Endodermal cell (in vitro differentiated cells): ENCODE results near the gene TECTA. TPM values are rescaled to one million over a fixed set of nuclear protein-coding genes. Genes with fewer than 3 reads are reported as not detected.

ENCODE experiments used
- DNase-seq: peaks from one replicate; pipeline ENCODE4 v3.0.0-alpha.2; 2017
- H3K27ac ChIP-seq: 2 replicates; pipeline ENCODE4 v1.5.1; 2013; ENCODE audit warnings: mild to moderate bottlenecking, low read depth, low read length, moderate library complexity
- H3K27me3 ChIP-seq: 2 replicates; pipeline ENCODE4 v1.6.1; 2013; ENCODE audit warnings: mild to moderate bottlenecking, low read length, moderate library complexity; ENCODE audit not compliant: insufficient read depth, control insufficient read depth, poor library complexity, severe bottlenecking
- H3K36me3 ChIP-seq: 2 replicates; pipeline ENCODE4 v1.7.0; 2013; ENCODE audit warnings: mild to moderate bottlenecking, low read length, moderate library complexity; ENCODE audit not compliant: control insufficient read depth, insufficient read depth
- H3K4me1 ChIP-seq: one replicate; pipeline ENCODE4 v1.7.0; 2013; ENCODE audit warnings: low read length; ENCODE audit not compliant: control insufficient read depth, insufficient read depth
- H3K4me3 ChIP-seq: 2 replicates; pipeline ENCODE4 v1.5.1; 2013; ENCODE audit warnings: mild to moderate bottlenecking, low read length, moderate library complexity
- H3K9ac ChIP-seq: 2 replicates; pipeline ENCODE4 v1.6.1; 2013; ENCODE audit warnings: mild to moderate bottlenecking, low read length, moderate library complexity; ENCODE audit not compliant: poor library complexity, severe bottlenecking; ENCODE audit errors: extremely low read depth
- H3K9me3 ChIP-seq: 2 replicates; pipeline ENCODE4 v1.6.1; 2013; ENCODE audit warnings: mild to moderate bottlenecking, low read length, moderate library complexity; ENCODE audit not compliant: control insufficient read depth
- H3K27ac Mint-ChIP-seq: 2 replicates; pipeline ENCODE4 v1.8.0; 2020; ENCODE audit warnings: mixed read lengths
- H3K27me3 Mint-ChIP-seq: 2 replicates; pipeline ENCODE4 v1.8.0; 2021; ENCODE audit warnings: mild to moderate bottlenecking, mixed read lengths; ENCODE audit not compliant: insufficient read depth
- H3K36me3 Mint-ChIP-seq: 2 replicates; pipeline ENCODE4 v1.8.0; 2020; ENCODE audit warnings: low read depth, mixed read lengths
- H3K4me1 Mint-ChIP-seq: 2 replicates; pipeline ENCODE4 v1.8.0; 2020; ENCODE audit warnings: mixed read lengths
- H3K4me3 Mint-ChIP-seq: 2 replicates; pipeline ENCODE4 v1.8.0; 2020; ENCODE audit warnings: mild to moderate bottlenecking, moderate library complexity, mixed read lengths
- H3K9me3 Mint-ChIP-seq: 2 replicates; pipeline ENCODE4 v1.8.0; 2020; ENCODE audit warnings: mild to moderate bottlenecking, mixed read lengths
- WGBS, 2 experiments: methylation state at CpG; one replicate each; pipeline versions ENCODE4 v1.1.5 to v1.1.7; 2013; ENCODE audit warnings: missing lambda C conversion rate in 2 of 2, mixed read lengths in 1 of 2; ENCODE audit not compliant: insufficient coverage in 1 of 2, insufficient read length in 1 of 2; 5-methylcytosine and 5-hydroxymethylcytosine counted together
- total RNA-seq, 2 donors: library from RNA; stranded (reverse); fragmentation: NEBNext Ultra II Directional in 1 of 2; extraction: Animal tissue kit (Norgen Biotek cat#: 25700) in 1 of 2; gene quantifications; 2 replicates in 1 of 2; 3 replicates in 1 of 2; pipeline ENCODE4 v1.2.1, GENCODE V29; 2021
- TF ChIP-seq, protein P1 (sequence below): fragments of 200-600 bp; sonication (generic); conservative IDR thresholded peaks from 2 replicates; pipeline ENCODE4 v1.5.0; 2021; ENCODE audit warnings: antibody characterized with exemption, mild to moderate bottlenecking

TECTA gene
- total RNA-seq, 2 donors from 2014 or later = 1.4 to 2.2 TPM

GRCh38 chr11:121137005-121137404 lies 36.0 kb downstream of the TECTA start:
- Mint-ChIP-seq H3K9me3 (no peaks in the 10 kb centered on the region), H3K27me3 (peaks cover 1% of the 10 kb centered on the region), H3K4me1 (peaks cover 13% of the 10 kb centered on the region), H3K27ac (no peak overlapping the region), H3K4me3 (no peak overlapping the region), H3K36me3 (no peaks in the 10 kb centered on the region)
- no peak for DNase-seq
- Histone ChIP-seq H3K27me3 (no peaks in the 10 kb centered on the region), H3K9me3 (no peaks in the 10 kb centered on the region), H3K4me1 (no peaks in the 10 kb centered on the region), H3K4me3 (no peak overlapping the region), H3K27ac (no peak overlapping the region), H3K36me3 (no peaks in the 10 kb centered on the region), H3K9ac (no peak overlapping the region)
- 95 to 97% methylated on average over 11 of the region's 11 CpGs for WGBS, 2 experiments
- TF ChIP-seq, protein P1, sequence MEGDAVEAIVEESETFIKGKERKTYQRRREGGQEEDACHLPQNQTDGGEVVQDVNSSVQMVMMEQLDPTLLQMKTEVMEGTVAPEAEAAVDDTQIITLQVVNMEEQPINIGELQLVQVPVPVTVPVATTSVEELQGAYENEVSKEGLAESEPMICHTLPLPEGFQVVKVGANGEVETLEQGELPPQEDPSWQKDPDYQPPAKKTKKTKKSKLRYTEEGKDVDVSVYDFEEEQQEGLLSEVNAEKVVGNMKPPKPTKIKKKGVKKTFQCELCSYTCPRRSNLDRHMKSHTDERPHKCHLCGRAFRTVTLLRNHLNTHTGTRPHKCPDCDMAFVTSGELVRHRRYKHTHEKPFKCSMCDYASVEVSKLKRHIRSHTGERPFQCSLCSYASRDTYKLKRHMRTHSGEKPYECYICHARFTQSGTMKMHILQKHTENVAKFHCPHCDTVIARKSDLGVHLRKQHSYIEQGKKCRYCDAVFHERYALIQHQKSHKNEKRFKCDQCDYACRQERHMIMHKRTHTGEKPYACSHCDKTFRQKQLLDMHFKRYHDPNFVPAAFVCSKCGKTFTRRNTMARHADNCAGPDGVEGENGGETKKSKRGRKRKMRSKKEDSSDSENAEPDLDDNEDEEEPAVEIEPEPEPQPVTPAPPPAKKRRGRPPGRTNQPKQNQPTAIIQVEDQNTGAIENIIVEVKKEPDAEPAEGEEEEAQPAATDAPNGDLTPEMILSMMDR = no peak

GRCh38 chr11:121138259-121138658 lies 37.2 kb downstream of the TECTA start:
- no peak overlapping the region for H3K27ac Mint-ChIP-seq
- no peak for DNase-seq
- Histone ChIP-seq H3K9me3 (no peaks in the 10 kb centered on the region), H3K27ac (no peak overlapping the region), H3K9ac (no peak overlapping the region), H3K36me3 (no peaks in the 10 kb centered on the region), H3K4me1 (no peaks in the 10 kb centered on the region), H3K4me3 (no peak overlapping the region), H3K27me3 (no peaks in the 10 kb centered on the region)
- H3K4me3 Mint-ChIP-seq = no peak overlapping the region
- TF ChIP-seq, protein P1 = no peak
- 92 to 97% methylated on average over 4 to 5 of the region's 5 CpGs for WGBS, 2 experiments
- no peaks in the 10 kb centered on the region for H3K36me3 Mint-ChIP-seq
- peaks cover 13% of the 10 kb centered on the region for H3K4me1 Mint-ChIP-seq
- H3K27me3 Mint-ChIP-seq = peaks cover 1% of the 10 kb centered on the region
- no peaks in the 10 kb centered on the region for H3K9me3 Mint-ChIP-seq

- Mint-ChIP-seq H3K27me3 (peaks cover 1% of the 10 kb centered on the region), H3K4me3 (no peak overlapping the region), H3K4me1 (peaks cover 5% of the 10 kb centered on the region), H3K27ac (no peak overlapping the region), H3K36me3 (no peaks in the 10 kb centered on the region), H3K9me3 (no peaks in the 10 kb centered on the region)
- Histone ChIP-seq H3K9me3 (no peaks in the 10 kb centered on the region), H3K27ac (no peak overlapping the region), H3K36me3 (no peaks in the 10 kb centered on the region), H3K9ac (no peak overlapping the region), H3K27me3 (no peaks in the 10 kb centered on the region), H3K4me3 (no peak overlapping the region), H3K4me1 (peaks cover 2% of the 10 kb centered on the region)
- TF ChIP-seq, protein P1 = no peak
- DNase-seq = no peak
- 94 to 97% methylated on average over 7 to 8 of the region's 8 CpGs for WGBS, 2 experiments
Observed at GRCh38 chr11:121140369-121140768, 39.3 kb downstream of the TECTA start.
